Progenitor cell of endocrine pancreas (in vitro differentiated cells): ENCODE results near the gene STK39. TPM values are rescaled to one million over a fixed set of nuclear protein-coding genes. Genes with fewer than 3 reads are reported as not detected.
"Not testable (repeated sequence)": the region's sequence is repeated elsewhere in the genome, so short reads cannot be mapped to it uniquely, and the experiment has no call there.

Source experiments
- DNase-seq: peaks from one replicate; pipeline ENCODE4 v3.0.0; 2021; ENCODE audit warnings: low spot score; ENCODE audit not compliant: unreplicated experiment
- H3K27ac Mint-ChIP-seq: 2 replicates; pipeline ENCODE4 v1.8.0; 2021; ENCODE audit warnings: mild to moderate bottlenecking, moderate library complexity, mixed read lengths
- H3K27me3 Mint-ChIP-seq: 2 replicates; pipeline ENCODE4 v1.8.0; 2021; ENCODE audit warnings: mixed read lengths
- H3K36me3 Mint-ChIP-seq: 2 replicates; pipeline ENCODE4 v1.8.0; 2022; ENCODE audit warnings: mixed read lengths; ENCODE audit not compliant: insufficient read depth
- H3K4me1 Mint-ChIP-seq: 2 replicates; pipeline ENCODE4 v1.8.0; 2021; ENCODE audit warnings: low read depth, mixed read lengths
- H3K4me3 Mint-ChIP-seq: 2 replicates; pipeline ENCODE4 v1.8.0; 2021; ENCODE audit warnings: low read depth, mild to moderate bottlenecking, moderate library complexity, mixed read lengths
- H3K9me3 Mint-ChIP-seq: 2 replicates; pipeline ENCODE4 v1.8.0; 2021; ENCODE audit warnings: low read depth, mixed read lengths
- total RNA-seq: library from RNA; stranded (reverse); gene quantifications from 2 replicates; pipeline ENCODE4 v1.2.1, GENCODE V29; 2021
- TF ChIP-seq, protein P1 (sequence below): fragments of 200-600 bp; sonication (generic); IDR thresholded peaks from one replicate; pipeline ENCODE4 v1.5.0; 2021; ENCODE audit warnings: antibody characterized with exemption, mild to moderate bottlenecking; ENCODE audit not compliant: unreplicated experiment

STK39 gene
- total RNA-seq, 1 donor from 2014 or later, result 22.9 TPM

DNA sequence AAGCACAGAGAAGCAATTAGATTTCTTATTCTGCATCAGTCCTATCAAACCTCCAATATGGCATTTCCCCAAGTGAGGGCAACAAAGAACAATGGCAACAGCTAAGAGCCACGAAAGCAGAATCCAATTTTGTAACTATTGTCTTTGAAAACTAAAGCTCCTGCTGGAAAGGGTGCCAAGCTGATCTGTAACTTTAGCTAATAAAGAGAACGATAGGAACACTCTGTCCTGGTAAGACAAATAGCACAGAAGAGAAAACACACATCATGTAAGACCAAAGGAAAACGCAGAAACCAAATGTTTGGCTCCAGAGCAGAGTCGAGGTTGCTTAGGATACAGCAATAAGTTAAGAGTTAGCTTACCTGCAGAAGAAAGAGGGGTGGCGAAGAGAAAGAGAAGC is 160.5 kb downstream of the STK39 start:
- TF ChIP-seq, protein P1, sequence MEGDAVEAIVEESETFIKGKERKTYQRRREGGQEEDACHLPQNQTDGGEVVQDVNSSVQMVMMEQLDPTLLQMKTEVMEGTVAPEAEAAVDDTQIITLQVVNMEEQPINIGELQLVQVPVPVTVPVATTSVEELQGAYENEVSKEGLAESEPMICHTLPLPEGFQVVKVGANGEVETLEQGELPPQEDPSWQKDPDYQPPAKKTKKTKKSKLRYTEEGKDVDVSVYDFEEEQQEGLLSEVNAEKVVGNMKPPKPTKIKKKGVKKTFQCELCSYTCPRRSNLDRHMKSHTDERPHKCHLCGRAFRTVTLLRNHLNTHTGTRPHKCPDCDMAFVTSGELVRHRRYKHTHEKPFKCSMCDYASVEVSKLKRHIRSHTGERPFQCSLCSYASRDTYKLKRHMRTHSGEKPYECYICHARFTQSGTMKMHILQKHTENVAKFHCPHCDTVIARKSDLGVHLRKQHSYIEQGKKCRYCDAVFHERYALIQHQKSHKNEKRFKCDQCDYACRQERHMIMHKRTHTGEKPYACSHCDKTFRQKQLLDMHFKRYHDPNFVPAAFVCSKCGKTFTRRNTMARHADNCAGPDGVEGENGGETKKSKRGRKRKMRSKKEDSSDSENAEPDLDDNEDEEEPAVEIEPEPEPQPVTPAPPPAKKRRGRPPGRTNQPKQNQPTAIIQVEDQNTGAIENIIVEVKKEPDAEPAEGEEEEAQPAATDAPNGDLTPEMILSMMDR, result no peak
- peaks cover 8% of the 10 kb centered on the region for H3K36me3 Mint-ChIP-seq
- no peaks in the 10 kb centered on the region for H3K27me3 Mint-ChIP-seq
- peaks cover 13% of the 10 kb centered on the region for H3K4me1 Mint-ChIP-seq
- DNase-seq, result no peak
- peak overlapping the region; percentile 66 for H3K27ac Mint-ChIP-seq
- peaks cover 12% of the 10 kb centered on the region for H3K9me3 Mint-ChIP-seq
- H3K4me3 Mint-ChIP-seq, result no peak overlapping the region

DNA sequence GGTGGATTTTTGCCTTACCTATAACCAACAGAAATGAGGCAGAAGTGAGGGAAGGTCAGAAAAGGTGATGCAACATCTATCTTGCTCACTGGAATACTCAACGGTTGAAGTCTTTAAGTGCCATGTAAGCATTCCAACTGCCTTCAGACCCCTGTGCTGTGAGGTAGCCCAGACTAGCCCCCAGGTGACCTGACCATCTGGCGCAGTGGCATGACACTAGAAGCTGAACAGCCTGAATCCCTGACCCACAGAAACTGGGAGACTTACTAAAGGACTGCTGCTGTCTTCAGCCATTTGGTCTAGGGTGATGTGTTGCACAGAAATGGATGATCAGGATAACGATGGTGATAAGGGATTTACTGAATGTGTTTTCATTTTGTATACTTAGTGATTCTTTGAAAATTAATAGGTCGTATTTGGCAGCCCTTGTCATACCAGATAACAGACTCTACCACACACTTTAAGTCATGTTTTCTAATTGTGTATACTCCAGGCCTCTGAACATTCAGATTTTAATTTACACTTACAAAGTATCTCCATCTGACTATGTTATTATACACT is 161.5 kb downstream of the STK39 start:
- H3K27me3 Mint-ChIP-seq, result no peaks in the 10 kb centered on the region
- peaks cover 13% of the 10 kb centered on the region for H3K4me1 Mint-ChIP-seq
- TF ChIP-seq, protein P1, result no peak
- no peak for DNase-seq
- peaks cover 13% of the 10 kb centered on the region for H3K9me3 Mint-ChIP-seq
- no peak overlapping the region for H3K27ac Mint-ChIP-seq
- peaks cover 10% of the 10 kb centered on the region for H3K36me3 Mint-ChIP-seq
- H3K4me3 Mint-ChIP-seq, result no peak overlapping the region

DNA sequence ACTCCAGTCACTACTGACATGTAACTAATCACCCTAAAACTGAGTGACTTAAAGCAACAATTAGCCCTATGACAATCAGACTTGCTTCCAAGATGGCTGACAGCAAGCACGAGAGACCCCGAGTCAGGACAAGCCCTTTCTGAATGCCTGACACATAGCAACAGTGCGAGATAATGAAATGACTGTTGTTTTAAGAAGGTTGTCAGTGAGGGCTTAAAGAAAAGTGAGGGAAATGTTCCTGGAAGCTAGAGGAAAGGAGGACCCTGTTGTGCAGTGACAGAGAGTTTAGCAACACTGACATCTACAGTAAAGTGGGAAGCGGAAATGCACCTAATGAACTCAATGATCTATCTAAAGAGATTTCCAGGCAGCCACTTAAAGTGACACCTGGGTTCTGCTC is 163.1 kb downstream of the STK39 start:
- H3K27me3 Mint-ChIP-seq, result no peaks in the 10 kb centered on the region
- no peak overlapping the region for H3K27ac Mint-ChIP-seq
- H3K4me3 Mint-ChIP-seq, result no peak overlapping the region
- peaks cover 13% of the 10 kb centered on the region for H3K36me3 Mint-ChIP-seq
- peaks cover 13% of the 10 kb centered on the region for H3K9me3 Mint-ChIP-seq
- TF ChIP-seq, protein P1, result no peak
- DNase-seq, result no peak
- peaks cover 13% of the 10 kb centered on the region for H3K4me1 Mint-ChIP-seq

DNA sequence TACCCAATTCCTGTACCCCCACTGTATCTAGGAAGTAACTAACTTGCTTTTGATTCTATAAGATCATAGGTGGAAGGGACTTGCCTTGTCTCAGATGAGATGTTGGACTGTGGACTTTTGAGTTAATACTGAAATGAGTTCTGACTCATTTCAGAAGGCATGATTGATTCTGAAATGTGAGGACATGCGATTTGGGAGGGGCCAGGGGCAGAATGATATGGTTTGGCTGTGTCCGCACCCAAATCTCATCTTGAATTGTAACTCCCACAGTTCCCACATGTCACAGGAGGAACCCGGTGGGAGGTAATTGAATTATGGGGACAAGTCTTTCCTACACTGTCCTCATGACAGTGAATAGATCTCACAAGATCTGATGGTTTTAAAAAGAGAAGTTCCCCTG is 165.9 kb downstream of the STK39 start:
- H3K4me1 Mint-ChIP-seq, H3K27me3 Mint-ChIP-seq, H3K9me3 Mint-ChIP-seq, H3K4me3 Mint-ChIP-seq, H3K27ac Mint-ChIP-seq, DNase-seq: not testable (repeated sequence)
- H3K36me3 Mint-ChIP-seq, result peaks cover 19% of the 10 kb centered on the region

DNA sequence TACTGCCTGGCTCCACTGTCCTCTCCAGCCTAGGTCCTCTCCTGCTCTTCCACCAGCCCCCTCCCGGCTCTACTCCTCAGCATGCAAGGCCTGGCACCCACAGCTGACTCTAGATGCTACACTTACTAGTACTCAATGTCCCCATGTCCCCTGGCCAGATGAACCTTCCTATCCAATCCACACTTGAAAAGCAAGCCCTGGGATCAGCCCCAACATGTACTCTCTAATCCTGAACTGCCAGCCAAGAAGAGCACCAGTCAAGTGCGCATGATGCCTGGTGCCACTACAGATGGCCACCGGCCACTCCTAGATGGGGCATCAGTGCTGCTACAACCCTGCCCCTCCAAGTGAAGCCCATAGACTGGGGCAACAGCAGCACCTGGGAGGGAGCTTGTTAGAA is 168.2 kb downstream of the STK39 start:
- H3K27ac Mint-ChIP-seq, result no peak overlapping the region
- H3K9me3 Mint-ChIP-seq, result peaks cover 10% of the 10 kb centered on the region
- TF ChIP-seq, protein P1, result no peak
- H3K4me3 Mint-ChIP-seq, result no peak overlapping the region
- H3K27me3 Mint-ChIP-seq, result no peaks in the 10 kb centered on the region
- DNase-seq, result no peak
- peaks cover 25% of the 10 kb centered on the region for H3K36me3 Mint-ChIP-seq
- peaks cover 6% of the 10 kb centered on the region for H3K4me1 Mint-ChIP-seq

DNA sequence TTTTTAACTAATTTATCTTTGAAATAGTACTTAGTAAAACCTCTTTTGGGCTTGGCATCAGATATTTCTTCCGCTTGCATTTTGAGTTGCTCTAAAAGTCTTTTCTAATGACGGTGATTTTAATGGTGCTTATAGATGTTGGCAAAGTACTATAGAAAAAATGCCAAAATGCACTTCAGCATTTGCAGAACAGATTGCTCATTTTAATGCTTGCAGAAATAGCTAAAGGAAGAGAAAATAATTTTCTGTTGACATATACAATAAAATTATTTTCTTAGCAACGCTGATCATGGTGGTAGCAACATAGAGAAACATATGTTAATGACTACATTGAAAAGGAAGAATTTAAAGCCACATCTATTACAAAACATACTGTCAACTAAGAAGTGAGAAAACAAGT is 170.7 kb downstream of the STK39 start:
- H3K27me3 Mint-ChIP-seq, result no peaks in the 10 kb centered on the region

More for the DNA sequence above, 170.7 kb downstream of the STK39 start:
- Mint-ChIP-seq H3K4me3 (no peak overlapping the region), H3K4me1 (no peaks in the 10 kb centered on the region), H3K9me3 (peaks cover under 1% of the 10 kb centered on the region), H3K27ac (no peak overlapping the region), H3K36me3 (peaks cover 18% of the 10 kb centered on the region)
- DNase-seq, result no peak
- TF ChIP-seq, protein P1, result no peak
